ENCODE results near the gene FAM107A. TPM values are rescaled to one million over a fixed set of nuclear protein-coding genes. Genes with fewer than 3 reads are reported as not detected.

The FAM107A gene
- total and polyA plus RNA-seq, 2 experiments from 2014 or later = 1.0 to 1.1 TPM

DNA sequence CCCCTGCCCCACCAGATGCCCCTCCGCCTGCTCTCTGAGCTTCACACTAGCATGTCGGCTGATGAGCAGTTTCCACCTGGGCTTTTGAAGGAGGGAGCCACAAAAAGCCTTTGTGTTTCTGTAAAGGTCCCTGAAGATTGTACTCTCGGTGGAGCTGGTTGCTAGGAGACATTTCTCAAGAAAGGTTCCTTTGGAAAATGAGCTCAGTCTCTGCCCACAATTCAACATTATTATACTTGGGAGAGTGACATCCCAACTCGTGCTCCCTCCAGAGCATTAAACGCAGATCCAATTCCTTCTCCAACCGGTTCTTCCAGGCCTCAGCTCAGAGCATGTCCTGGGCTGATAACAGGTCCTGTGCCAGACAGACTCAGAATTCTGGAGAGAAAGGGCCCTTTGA is 26.8 kb upstream of the FAM107A start (continued):
- TF ChIP-seq, protein P1, sequence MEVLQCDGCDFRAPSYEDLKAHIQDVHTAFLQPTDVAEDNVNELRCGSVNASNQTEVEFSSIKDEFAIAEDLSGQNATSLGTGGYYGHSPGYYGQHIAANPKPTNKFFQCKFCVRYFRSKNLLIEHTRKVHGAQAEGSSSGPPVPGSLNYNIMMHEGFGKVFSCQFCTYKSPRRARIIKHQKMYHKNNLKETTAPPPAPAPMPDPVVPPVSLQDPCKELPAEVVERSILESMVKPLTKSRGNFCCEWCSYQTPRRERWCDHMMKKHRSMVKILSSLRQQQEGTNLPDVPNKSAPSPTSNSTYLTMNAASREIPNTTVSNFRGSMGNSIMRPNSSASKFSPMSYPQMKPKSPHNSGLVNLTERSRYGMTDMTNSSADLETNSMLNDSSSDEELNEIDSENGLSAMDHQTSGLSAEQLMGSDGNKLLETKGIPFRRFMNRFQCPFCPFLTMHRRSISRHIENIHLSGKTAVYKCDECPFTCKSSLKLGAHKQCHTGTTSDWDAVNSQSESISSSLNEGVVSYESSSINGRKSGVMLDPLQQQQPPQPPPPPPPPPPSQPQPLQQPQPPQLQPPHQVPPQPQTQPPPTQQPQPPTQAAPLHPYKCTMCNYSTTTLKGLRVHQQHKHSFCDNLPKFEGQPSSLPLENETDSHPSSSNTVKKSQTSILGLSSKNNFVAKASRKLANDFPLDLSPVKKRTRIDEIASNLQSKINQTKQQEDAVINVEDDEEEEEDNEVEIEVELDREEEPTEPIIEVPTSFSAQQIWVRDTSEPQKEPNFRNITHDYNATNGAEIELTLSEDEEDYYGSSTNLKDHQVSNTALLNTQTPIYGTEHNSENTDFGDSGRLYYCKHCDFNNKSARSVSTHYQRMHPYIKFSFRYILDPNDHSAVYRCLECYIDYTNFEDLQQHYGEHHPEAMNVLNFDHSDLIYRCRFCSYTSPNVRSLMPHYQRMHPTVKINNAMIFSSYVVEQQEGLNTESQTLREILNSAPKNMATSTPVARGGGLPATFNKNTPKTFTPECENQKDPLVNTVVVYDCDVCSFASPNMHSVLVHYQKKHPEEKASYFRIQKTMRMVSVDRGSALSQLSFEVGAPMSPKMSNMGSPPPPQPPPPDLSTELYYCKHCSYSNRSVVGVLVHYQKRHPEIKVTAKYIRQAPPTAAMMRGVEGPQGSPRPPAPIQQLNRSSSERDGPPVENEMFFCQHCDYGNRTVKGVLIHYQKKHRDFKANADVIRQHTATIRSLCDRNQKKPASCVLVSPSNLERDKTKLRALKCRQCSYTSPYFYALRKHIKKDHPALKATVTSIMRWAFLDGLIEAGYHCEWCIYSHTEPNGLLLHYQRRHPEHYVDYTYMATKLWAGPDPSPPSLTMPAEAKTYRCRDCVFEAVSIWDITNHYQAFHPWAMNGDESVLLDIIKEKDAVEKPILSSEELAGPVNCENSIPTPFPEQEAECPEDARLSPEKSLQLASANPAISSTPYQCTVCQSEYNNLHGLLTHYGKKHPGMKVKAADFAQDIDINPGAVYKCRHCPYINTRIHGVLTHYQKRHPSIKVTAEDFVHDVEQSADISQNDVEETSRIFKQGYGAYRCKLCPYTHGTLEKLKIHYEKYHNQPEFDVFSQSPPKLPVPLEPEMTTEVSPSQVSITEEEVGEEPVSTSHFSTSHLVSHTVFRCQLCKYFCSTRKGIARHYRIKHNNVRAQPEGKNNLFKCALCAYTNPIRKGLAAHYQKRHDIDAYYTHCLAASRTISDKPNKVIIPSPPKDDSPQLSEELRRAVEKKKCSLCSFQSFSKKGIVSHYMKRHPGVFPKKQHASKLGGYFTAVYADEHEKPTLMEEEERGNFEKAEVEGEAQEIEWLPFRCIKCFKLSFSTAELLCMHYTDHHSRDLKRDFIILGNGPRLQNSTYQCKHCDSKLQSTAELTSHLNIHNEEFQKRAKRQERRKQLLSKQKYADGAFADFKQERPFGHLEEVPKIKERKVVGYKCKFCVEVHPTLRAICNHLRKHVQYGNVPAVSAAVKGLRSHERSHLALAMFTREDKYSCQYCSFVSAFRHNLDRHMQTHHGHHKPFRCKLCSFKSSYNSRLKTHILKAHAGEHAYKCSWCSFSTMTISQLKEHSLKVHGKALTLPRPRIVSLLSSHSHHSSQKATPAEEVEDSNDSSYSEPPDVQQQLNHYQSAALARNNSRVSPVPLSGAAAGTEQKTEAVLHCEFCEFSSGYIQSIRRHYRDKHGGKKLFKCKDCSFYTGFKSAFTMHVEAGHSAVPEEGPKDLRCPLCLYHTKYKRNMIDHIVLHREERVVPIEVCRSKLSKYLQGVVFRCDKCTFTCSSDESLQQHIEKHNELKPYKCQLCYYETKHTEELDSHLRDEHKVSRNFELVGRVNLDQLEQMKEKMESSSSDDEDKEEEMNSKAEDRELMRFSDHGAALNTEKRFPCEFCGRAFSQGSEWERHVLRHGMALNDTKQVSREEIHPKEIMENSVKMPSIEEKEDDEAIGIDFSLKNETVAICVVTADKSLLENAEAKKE (CRISPR knock-in tag; IDR thresholded peaks at IDR 0.05) = no peak
- no peak for TF ChIP-seq REST (IDR thresholded peaks at IDR 0.05; ENCODE audit: unreplicated experiment)
- no peak for TF ChIP-seq ZNF331 (CRISPR knock-in tag; IDR thresholded peaks at IDR 0.05; ENCODE audit: low read depth)
- no peak for TF ChIP-seq POLR2AphosphoS5 (IDR thresholded peaks at IDR 0.05; ENCODE audit: low read depth)

- Mint-ChIP-seq H3K27ac (no peak overlapping the region), H3K9me3 (no peaks in the 10 kb centered on the region), H3K4me3 (no peak overlapping the region), H3K27me3 (ENCODE audit: insufficient read depth, low read depth, poor library complexity) (no peaks in the 10 kb centered on the region), H3K36me3 (ENCODE audit: low read depth) (no peaks in the 10 kb centered on the region), H3K4me1 (no peaks in the 10 kb centered on the region; the same call in 2 of the 3 replicates)
- Histone ChIP-seq H3K4me3 (no peak overlapping the region), H4K20me1 (replicated peaks; ENCODE audit: insufficient read depth) (no peaks in the 10 kb centered on the region), H3K4me1 (ENCODE audit: insufficient read depth) (no peaks in the 10 kb centered on the region), H3K36me3 (ENCODE audit: insufficient read depth) (no peaks in the 10 kb centered on the region), H3F3A (replicated peaks; ENCODE audit: low read depth) (no peaks in the 10 kb centered on the region), H2AFZ (no peak overlapping the region), H3K79me2 (replicated peaks; ENCODE audit: insufficient read depth) (no peaks in the 10 kb centered on the region), H3K4me2 (no peak overlapping the region), H3K9me2 (ENCODE audit: insufficient read depth) (no peaks in the 10 kb centered on the region), H3K27me3 (ENCODE audit: insufficient read depth) (no peaks in the 10 kb centered on the region), H3K27ac (ENCODE audit: low read depth) (no peak overlapping the region)
- ATAC-seq = no peak
- no peak for DNase-seq (ENCODE audit: low spot score)
- no peak for TF ChIP-seq NANOG (IDR thresholded peaks at IDR 0.05; ENCODE audit: borderline replicate concordance)
- TF ChIP-seq, protein P2, sequence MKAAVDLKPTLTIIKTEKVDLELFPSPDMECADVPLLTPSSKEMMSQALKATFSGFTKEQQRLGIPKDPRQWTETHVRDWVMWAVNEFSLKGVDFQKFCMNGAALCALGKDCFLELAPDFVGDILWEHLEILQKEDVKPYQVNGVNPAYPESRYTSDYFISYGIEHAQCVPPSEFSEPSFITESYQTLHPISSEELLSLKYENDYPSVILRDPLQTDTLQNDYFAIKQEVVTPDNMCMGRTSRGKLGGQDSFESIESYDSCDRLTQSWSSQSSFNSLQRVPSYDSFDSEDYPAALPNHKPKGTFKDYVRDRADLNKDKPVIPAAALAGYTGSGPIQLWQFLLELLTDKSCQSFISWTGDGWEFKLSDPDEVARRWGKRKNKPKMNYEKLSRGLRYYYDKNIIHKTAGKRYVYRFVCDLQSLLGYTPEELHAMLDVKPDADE (IDR thresholded peaks at IDR 0.05) = no peak
- TF ChIP-seq STAT1 (IDR thresholded peaks at IDR 0.05; ENCODE audit: unreplicated experiment) = no peak
- TF ChIP-seq REST (IDR thresholded peaks at IDR 0.05; ENCODE audit: unreplicated experiment) = no peak
- TF ChIP-seq POLR2AphosphoS5 (IDR thresholded peaks at IDR 0.05; ENCODE audit: low read depth) = no peak
- TF ChIP-seq ZNF114 (CRISPR knock-in tag; IDR thresholded peaks at IDR 0.05) = no peak
Measured at GRCh38 chr3:58603606-58604005, 26.4 kb upstream of the FAM107A start.
